ENCODE data around the gene ATG2A. TPM values are rescaled to one million over a fixed set of nuclear protein-coding genes. Genes with fewer than 3 reads are reported as not detected.

Gene ATG2A
- total and polyA plus RNA-seq, 2 experiments from 2014 or later = 11.7 to 18.1 TPM

DNA sequence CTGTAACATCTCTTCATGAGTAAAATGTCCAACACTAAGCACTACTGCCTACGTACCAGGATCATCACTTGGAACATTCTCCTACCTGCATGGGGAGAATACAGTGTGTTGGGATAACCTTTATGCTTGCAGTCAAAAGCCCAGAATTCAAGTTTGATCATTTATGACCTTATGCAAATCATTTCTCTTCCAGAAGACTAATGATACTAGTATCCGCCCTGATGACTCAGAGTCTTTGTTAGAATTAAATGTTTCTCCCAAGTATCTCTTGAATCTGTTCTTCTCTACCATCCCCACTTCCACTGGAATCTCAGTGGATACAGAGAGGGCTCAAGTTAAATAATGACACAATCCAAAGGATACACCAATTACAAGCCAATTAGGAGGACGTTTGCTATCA, 42.5 kb upstream of the ATG2A start:
- no peaks in the 10 kb centered on the region for H3K4me1 ChIP-seq (ENCODE audit: insufficient read depth)
- no peaks in the 10 kb centered on the region for H3K36me3 ChIP-seq (replicated peaks; ENCODE audit: insufficient read depth, low read depth)
- H3K4me3 ChIP-seq = no peak overlapping the region
- WGBS (ENCODE audit: low lambda C conversion rate, missing lambda C conversion rate) = 64% methylated on average over 3 of the region's 3 CpGs
- H2AFZ ChIP-seq = no peak overlapping the region
- no peaks in the 10 kb centered on the region for H3K9me3 ChIP-seq (ENCODE audit: low read depth)
- H4K20me1 ChIP-seq (ENCODE audit: insufficient read depth, poor library complexity, severe bottlenecking) = no peaks in the 10 kb centered on the region
- no peaks in the 10 kb centered on the region for H3K79me2 ChIP-seq
- DNase-seq (ENCODE audit: low spot score) = no peak
- H3K27ac ChIP-seq = no peak overlapping the region
- H3K9me2 ChIP-seq (replicated peaks; ENCODE audit: insufficient read depth) = no peaks in the 10 kb centered on the region
- no peaks in the 10 kb centered on the region for H3K27me3 ChIP-seq
- no peak overlapping the region for H3K4me2 ChIP-seq
- no peak for TF ChIP-seq EZH2phosphoT487 (IDR thresholded peaks at IDR 0.05; ENCODE audit: low read depth, severe bottlenecking, unreplicated experiment)
- TF ChIP-seq EZH2 (IDR thresholded peaks at IDR 0.05; ENCODE audit: borderline replicate concordance) = no peak
- TF ChIP-seq CTCF (IDR thresholded peaks at IDR 0.05; ENCODE audit: poor library complexity) = no peak

DNA sequence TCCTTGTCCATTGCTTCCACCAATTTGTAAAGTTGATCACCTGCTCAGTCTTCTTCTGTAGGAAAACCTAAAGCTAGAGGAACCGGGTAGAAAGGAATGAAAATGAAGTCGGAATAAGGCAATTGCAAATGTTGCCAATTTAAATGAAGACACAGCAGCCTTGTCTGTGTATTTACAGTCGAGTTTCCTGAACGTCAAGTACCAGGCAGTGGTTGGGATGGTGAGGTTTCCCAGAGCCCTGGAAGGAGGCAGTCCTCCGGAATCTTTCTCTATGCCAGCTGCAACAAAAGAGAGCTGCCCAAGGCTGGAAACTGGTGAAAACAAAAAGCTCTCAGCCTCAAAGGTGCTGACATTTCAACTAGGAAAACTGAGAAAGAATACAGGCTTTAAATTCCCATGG, 37.2 kb upstream of the ATG2A start:
- Histone ChIP-seq H2AFZ (no peak overlapping the region), H3K79me2 (no peaks in the 10 kb centered on the region), H3K4me3 (no peak overlapping the region), H3K36me3 (replicated peaks; ENCODE audit: insufficient read depth, low read depth) (no peaks in the 10 kb centered on the region), H3K4me1 (ENCODE audit: insufficient read depth) (no peaks in the 10 kb centered on the region), H4K20me1 (ENCODE audit: insufficient read depth, poor library complexity, severe bottlenecking) (no peaks in the 10 kb centered on the region), H3K9me3 (ENCODE audit: low read depth) (no peaks in the 10 kb centered on the region), H3K27ac (no peak overlapping the region), H3K4me2 (no peak overlapping the region), H3K9me2 (replicated peaks; ENCODE audit: insufficient read depth) (no peaks in the 10 kb centered on the region), H3K27me3 (no peaks in the 10 kb centered on the region)
- DNase-seq (ENCODE audit: low spot score) = no peak
- TF ChIP-seq EZH2 (IDR thresholded peaks at IDR 0.05; ENCODE audit: borderline replicate concordance) (no peak), CTCF (IDR thresholded peaks at IDR 0.05; ENCODE audit: poor library complexity) (no peak), EZH2phosphoT487 (IDR thresholded peaks at IDR 0.05; ENCODE audit: low read depth, severe bottlenecking, unreplicated experiment) (no peak)
- 65% methylated on average over 5 of the region's 5 CpGs for WGBS (ENCODE audit: low lambda C conversion rate, missing lambda C conversion rate)

GRCh38 chr11:64951529-64951928, 34.5 kb upstream of the ATG2A start:
- Histone ChIP-seq H3K9me2 (replicated peaks; ENCODE audit: insufficient read depth) (no peaks in the 10 kb centered on the region), H3K36me3 (replicated peaks; ENCODE audit: insufficient read depth, low read depth) (no peaks in the 10 kb centered on the region), H3K4me2 (no peak overlapping the region), H3K4me1 (ENCODE audit: insufficient read depth) (no peaks in the 10 kb centered on the region), H3K79me2 (no peaks in the 10 kb centered on the region), H3K4me3 (no peak overlapping the region), H4K20me1 (ENCODE audit: insufficient read depth, poor library complexity, severe bottlenecking) (no peaks in the 10 kb centered on the region), H3K27me3 (no peaks in the 10 kb centered on the region), H2AFZ (no peak overlapping the region), H3K9me3 (ENCODE audit: low read depth) (no peaks in the 10 kb centered on the region), H3K27ac (no peak overlapping the region)
- 78% methylated on average over 4 of the region's 4 CpGs for WGBS (ENCODE audit: low lambda C conversion rate, missing lambda C conversion rate)
- DNase-seq (ENCODE audit: low spot score) = no peak
- TF ChIP-seq EZH2 (IDR thresholded peaks at IDR 0.05; ENCODE audit: borderline replicate concordance) (no peak), EZH2phosphoT487 (IDR thresholded peaks at IDR 0.05; ENCODE audit: low read depth, severe bottlenecking, unreplicated experiment) (no peak), CTCF (IDR thresholded peaks at IDR 0.05; ENCODE audit: poor library complexity) (no peak)
